ENCODE data around the gene C10orf88. TPM values are rescaled to one million over a fixed set of nuclear protein-coding genes. Genes with fewer than 3 reads are reported as not detected.

C10orf88 gene
- total RNA-seq, 1 donor from 2014 or later, result 14.3 TPM

DNA sequence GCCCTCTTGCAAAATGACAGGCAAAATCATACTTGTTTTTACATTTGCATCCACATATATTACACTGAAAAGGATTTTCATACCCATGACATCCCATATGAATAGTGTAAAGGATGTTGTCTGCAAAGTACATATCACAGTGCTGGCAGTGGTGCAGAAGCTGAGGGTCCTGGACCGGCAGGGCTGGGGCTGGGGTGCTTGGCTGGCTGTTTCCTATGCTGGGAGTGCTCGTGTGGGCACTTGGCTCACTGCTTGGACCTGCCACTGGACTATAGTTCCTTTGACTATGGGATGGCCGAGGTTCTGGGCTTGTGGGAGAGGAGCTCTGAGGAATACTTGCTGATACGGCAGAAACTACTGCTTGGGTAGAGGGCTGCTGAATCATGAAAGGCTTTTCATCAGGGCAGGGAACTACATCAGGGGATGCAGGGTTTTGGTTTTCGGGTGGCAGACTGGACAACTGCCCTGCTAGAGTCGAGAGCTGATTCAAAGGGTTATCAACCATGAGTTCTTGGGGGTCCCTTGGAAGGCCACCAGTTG is 39.8 kb upstream of the C10orf88 start:
- Mint-ChIP-seq H3K4me1 (ENCODE audit: low read depth, unreplicated experiment) (peaks cover 5% of the 10 kb centered on the region), H3K36me3 (ENCODE audit: low read depth, unreplicated experiment) (peaks cover 8% of the 10 kb centered on the region), H3K27ac (ENCODE audit: unreplicated experiment) (no peak overlapping the region), H3K4me3 (ENCODE audit: unreplicated experiment) (no peak overlapping the region), H3K27me3 (ENCODE audit: low read depth, unreplicated experiment) (no peaks in the 10 kb centered on the region), H3K9me3 (ENCODE audit: unreplicated experiment) (no peaks in the 10 kb centered on the region)
- no peak overlapping the region for H3K9ac ChIP-seq (ENCODE audit: low read length)
- H3K4me3 ChIP-seq (ENCODE audit: insufficient read depth, low read depth, low read length), result no peak overlapping the region
- H3K4me2 ChIP-seq (ENCODE audit: low read length), result no peak overlapping the region
- peaks cover 19% of the 10 kb centered on the region for H4K20me1 ChIP-seq (ENCODE audit: insufficient read depth, low read length)
- DNase-seq (ENCODE audit: low read depth) (no peak), FAIRE-seq (no peak)
- H3K27me3 ChIP-seq (ENCODE audit: insufficient read depth, low read length), result no peaks in the 10 kb centered on the region
- H3K36me3 ChIP-seq (ENCODE audit: insufficient read depth, low read length), result peaks cover 6% of the 10 kb centered on the region
- no peak overlapping the region for H2AFZ ChIP-seq (ENCODE audit: low read depth, low read length)
- TF ChIP-seq, protein P1, sequence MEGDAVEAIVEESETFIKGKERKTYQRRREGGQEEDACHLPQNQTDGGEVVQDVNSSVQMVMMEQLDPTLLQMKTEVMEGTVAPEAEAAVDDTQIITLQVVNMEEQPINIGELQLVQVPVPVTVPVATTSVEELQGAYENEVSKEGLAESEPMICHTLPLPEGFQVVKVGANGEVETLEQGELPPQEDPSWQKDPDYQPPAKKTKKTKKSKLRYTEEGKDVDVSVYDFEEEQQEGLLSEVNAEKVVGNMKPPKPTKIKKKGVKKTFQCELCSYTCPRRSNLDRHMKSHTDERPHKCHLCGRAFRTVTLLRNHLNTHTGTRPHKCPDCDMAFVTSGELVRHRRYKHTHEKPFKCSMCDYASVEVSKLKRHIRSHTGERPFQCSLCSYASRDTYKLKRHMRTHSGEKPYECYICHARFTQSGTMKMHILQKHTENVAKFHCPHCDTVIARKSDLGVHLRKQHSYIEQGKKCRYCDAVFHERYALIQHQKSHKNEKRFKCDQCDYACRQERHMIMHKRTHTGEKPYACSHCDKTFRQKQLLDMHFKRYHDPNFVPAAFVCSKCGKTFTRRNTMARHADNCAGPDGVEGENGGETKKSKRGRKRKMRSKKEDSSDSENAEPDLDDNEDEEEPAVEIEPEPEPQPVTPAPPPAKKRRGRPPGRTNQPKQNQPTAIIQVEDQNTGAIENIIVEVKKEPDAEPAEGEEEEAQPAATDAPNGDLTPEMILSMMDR (IDR thresholded peaks at IDR 0.05; ENCODE audit: insufficient read depth, low read depth, low read length), result no peak
- no peak for TF ChIP-seq EZH2 (IDR thresholded peaks at IDR 0.05; ENCODE audit: insufficient read depth, low read length)
- no peaks in the 10 kb centered on the region for H3K9me3 ChIP-seq (ENCODE audit: insufficient read depth, low read depth, low read length)
- no peaks in the 10 kb centered on the region for H3K4me1 ChIP-seq (ENCODE audit: insufficient read depth, low read length)
- H3K27ac ChIP-seq (ENCODE audit: low read depth, low read length), result no peak overlapping the region
- H3K79me2 ChIP-seq (ENCODE audit: insufficient read depth, low read length), result peaks cover 10% of the 10 kb centered on the region

DNA sequence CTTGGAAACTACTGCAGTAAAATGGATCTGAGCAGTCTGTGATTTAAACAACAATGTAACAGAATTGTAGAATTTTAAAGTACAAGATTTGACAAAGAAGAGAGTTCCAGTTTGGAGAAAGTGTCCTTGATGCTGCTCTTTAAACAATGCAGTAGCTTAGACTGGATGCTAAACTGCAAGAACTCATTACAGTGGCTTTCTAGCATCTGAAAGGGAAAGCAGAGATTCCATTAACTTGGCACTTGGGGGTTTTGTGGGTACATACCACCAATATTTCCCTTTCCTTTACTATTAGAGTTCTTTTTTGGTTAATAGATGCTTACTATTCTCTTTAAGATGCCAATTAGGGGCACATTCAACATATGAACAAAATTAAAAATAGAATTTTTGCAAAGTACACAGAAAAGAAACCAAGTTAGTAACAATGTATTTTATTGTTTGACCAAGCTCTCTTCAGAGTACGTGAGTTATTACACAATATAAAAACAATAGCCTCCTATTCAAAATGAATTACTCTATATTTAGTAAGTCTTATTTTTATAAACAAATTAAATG is 38.1 kb upstream of the C10orf88 start:
- Mint-ChIP-seq H3K9me3 (ENCODE audit: unreplicated experiment) (no peaks in the 10 kb centered on the region), H3K27ac (ENCODE audit: unreplicated experiment) (no peak overlapping the region), H3K4me1 (ENCODE audit: low read depth, unreplicated experiment) (peaks cover 5% of the 10 kb centered on the region), H3K36me3 (ENCODE audit: low read depth, unreplicated experiment) (peaks cover 8% of the 10 kb centered on the region), H3K27me3 (ENCODE audit: low read depth, unreplicated experiment) (no peaks in the 10 kb centered on the region), H3K4me3 (ENCODE audit: unreplicated experiment) (no peak overlapping the region)
- no peak overlapping the region for H3K27ac ChIP-seq (ENCODE audit: low read depth, low read length)
- peaks cover 3% of the 10 kb centered on the region for H3K79me2 ChIP-seq (ENCODE audit: insufficient read depth, low read length)
- H3K4me2 ChIP-seq (ENCODE audit: low read length), result no peak overlapping the region
- H3K36me3 ChIP-seq (ENCODE audit: insufficient read depth, low read length), result peaks cover 6% of the 10 kb centered on the region
- H2AFZ ChIP-seq (ENCODE audit: low read depth, low read length), result no peak overlapping the region
- DNase-seq (ENCODE audit: low read depth) (no peak), FAIRE-seq (no peak)
- H3K9me3 ChIP-seq (ENCODE audit: insufficient read depth, low read depth, low read length), result no peaks in the 10 kb centered on the region
- H3K4me3 ChIP-seq (ENCODE audit: insufficient read depth, low read depth, low read length), result no peak overlapping the region
- no peaks in the 10 kb centered on the region for H3K27me3 ChIP-seq (ENCODE audit: insufficient read depth, low read length)
- no peak overlapping the region for H3K9ac ChIP-seq (ENCODE audit: low read length)
- H4K20me1 ChIP-seq (ENCODE audit: insufficient read depth, low read length), result peaks cover 6% of the 10 kb centered on the region
- no peaks in the 10 kb centered on the region for H3K4me1 ChIP-seq (ENCODE audit: insufficient read depth, low read length)
- TF ChIP-seq, protein P1 (IDR thresholded peaks at IDR 0.05; ENCODE audit: insufficient read depth, low read depth, low read length), result no peak
- TF ChIP-seq EZH2 (IDR thresholded peaks at IDR 0.05; ENCODE audit: insufficient read depth, low read length), result no peak

DNA sequence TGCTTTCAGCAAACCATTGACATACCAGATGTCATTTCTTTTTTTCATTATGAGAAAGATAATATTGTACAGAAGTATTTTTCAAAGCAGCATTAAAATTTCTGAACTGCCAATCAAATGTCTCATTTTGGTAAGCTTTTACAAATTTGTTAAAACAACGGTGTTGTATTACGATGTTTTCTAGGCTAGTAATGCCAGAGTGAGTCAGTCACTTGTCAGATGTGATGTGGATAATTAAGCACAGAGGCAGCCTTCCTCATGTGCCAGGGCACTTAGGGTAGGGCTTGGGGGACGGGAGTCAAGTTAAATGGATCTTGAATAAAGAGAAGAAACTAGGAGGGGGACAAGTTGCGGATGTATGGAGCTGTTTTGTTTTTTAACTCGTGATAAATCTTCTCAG is 36.3 kb upstream of the C10orf88 start:
- H3K36me3 ChIP-seq (ENCODE audit: insufficient read depth, low read length), result peaks cover 6% of the 10 kb centered on the region
- H3K9me3 Mint-ChIP-seq (ENCODE audit: unreplicated experiment), result no peaks in the 10 kb centered on the region
- no peaks in the 10 kb centered on the region for H3K27me3 Mint-ChIP-seq (ENCODE audit: low read depth, unreplicated experiment)
- no peak overlapping the region for H2AFZ ChIP-seq (ENCODE audit: low read depth, low read length)
- H3K4me3 Mint-ChIP-seq (ENCODE audit: unreplicated experiment), result no peak overlapping the region
- TF ChIP-seq, protein P1 (IDR thresholded peaks at IDR 0.05; ENCODE audit: insufficient read depth, low read depth, low read length), result no peak
- no peak for TF ChIP-seq EZH2 (IDR thresholded peaks at IDR 0.05; ENCODE audit: insufficient read depth, low read length)
- H3K79me2 ChIP-seq (ENCODE audit: insufficient read depth, low read length), result no peaks in the 10 kb centered on the region
- H3K27ac Mint-ChIP-seq (ENCODE audit: unreplicated experiment), result no peak overlapping the region
- no peaks in the 10 kb centered on the region for H3K27me3 ChIP-seq (ENCODE audit: insufficient read depth, low read length)
- no peak overlapping the region for H3K27ac ChIP-seq (ENCODE audit: low read depth, low read length)
- H3K9me3 ChIP-seq (ENCODE audit: insufficient read depth, low read depth, low read length), result no peaks in the 10 kb centered on the region
- DNase-seq (ENCODE audit: low read depth) (no peak), FAIRE-seq (no peak)
- no peaks in the 10 kb centered on the region for H3K4me1 ChIP-seq (ENCODE audit: insufficient read depth, low read length)
- H3K4me1 Mint-ChIP-seq (ENCODE audit: low read depth, unreplicated experiment), result peaks cover 5% of the 10 kb centered on the region
- no peak overlapping the region for H3K9ac ChIP-seq (ENCODE audit: low read length)
- no peak overlapping the region for H3K4me3 ChIP-seq (ENCODE audit: insufficient read depth, low read depth, low read length)
- no peaks in the 10 kb centered on the region for H4K20me1 ChIP-seq (ENCODE audit: insufficient read depth, low read length)
- peaks cover 6% of the 10 kb centered on the region for H3K36me3 Mint-ChIP-seq (ENCODE audit: low read depth, unreplicated experiment)
- no peak overlapping the region for H3K4me2 ChIP-seq (ENCODE audit: low read length)
